Neural progenitor cell (in vitro differentiated cells): Measurements from ENCODE around the gene SRSF7.

Experiments
- CTCF ChIP-seq: fragments of 200-600 bp; sonication (generic); IDR thresholded peaks from 2 replicates; pipeline ENCODE4 v1.5.1; 2017; ENCODE audit warnings: antibody characterized with exemption, mild to moderate bottlenecking
- EZH2 ChIP-seq: fragments of 200-600 bp; sonication (generic); IDR thresholded peaks from 2 replicates; pipeline ENCODE4 v1.6.1; 2017; ENCODE audit warnings: antibody characterized with exemption, mild to moderate bottlenecking, moderate library complexity
- EZH2phosphoT487 ChIP-seq: fragments of 200-600 bp; sonication (generic); IDR thresholded peaks from 2 replicates; pipeline ENCODE4 v1.6.1; 2017; ENCODE audit warnings: antibody characterized with exemption

GRCh38 chr2:38701542-38701941 is 49.6 kb downstream of the SRSF7 start:
- TF ChIP-seq EZH2, result no peak
- TF ChIP-seq CTCF, result no peak
- TF ChIP-seq EZH2phosphoT487, result no peak
